ENCODE data around the gene TMSB4X. TPM values are rescaled to one million over a fixed set of nuclear protein-coding genes. Genes with fewer than 3 reads are reported as not detected.
"Not testable (repeated sequence)": the region's sequence is repeated elsewhere in the genome, so short reads cannot be mapped to it uniquely, and the experiment has no call there.

The TMSB4X gene
- total and polyA plus RNA-seq, 2 of the 13 experiments (the other 11 are each of a cell fraction or from before 2014, with no cell fraction given), result 10.5 to 29.6 TPM

GRCh38 chrX:12936947-12937346 is 38.0 kb upstream of the TMSB4X start (continued):
- no peak for TF ChIP-seq ZFP91 (CRISPR knock-in tag; IDR thresholded peaks at IDR 0.05; ENCODE audit: borderline replicate concordance)
- TF ChIP-seq ATAD3A (CRISPR knock-in tag; IDR thresholded peaks at IDR 0.05), result no peak
- TF ChIP-seq ZNF670 (CRISPR knock-in tag; IDR thresholded peaks at IDR 0.05; ENCODE audit: borderline replicate concordance), result no peak
- TF ChIP-seq MLLT10 (CRISPR knock-in tag; IDR thresholded peaks at IDR 0.05), result no peak
- TF ChIP-seq RBFOX2 (IDR thresholded peaks at IDR 0.05; ENCODE audit: low read depth, low read length), result no peak
- no peak for TF ChIP-seq ZNF407 (CRISPR knock-in tag; IDR thresholded peaks at IDR 0.05; ENCODE audit: not compliant biosample characterization)
- TF ChIP-seq ZNF18 (CRISPR knock-in tag; IDR thresholded peaks at IDR 0.05; ENCODE audit: insufficient replicate concordance), result no peak
- TF ChIP-seq PHB2 (IDR thresholded peaks at IDR 0.05; ENCODE audit: partially characterized antibody), result no peak
- TF ChIP-seq ZMYM2 (CRISPR knock-in tag; IDR thresholded peaks at IDR 0.05), result no peak
- no peak for TF ChIP-seq ZSCAN9 (CRISPR knock-in tag; IDR thresholded peaks at IDR 0.05; ENCODE audit: borderline replicate concordance)

- H2AFZ ChIP-seq (ENCODE audit: low read length); H3K4me1 ChIP-seq (ENCODE audit: insufficient read depth, low read length); H3K36me3 ChIP-seq (replicated peaks in 1 of 2; ENCODE audit: control insufficient read depth in 1 of 2, insufficient read depth in 2 of 2, low read length in 2 of 2); BruUV-seq (replicated peaks); DNase-seq (ENCODE audit: low spot score); in situ Hi-C loops (cut with HindIII; ENCODE audit: extremely low pct_ligation_motif_present, low pct_unique_long_range_greater_than_20kb); FAIRE-seq; H3K9ac ChIP-seq (ENCODE audit: insufficient read depth, low read depth, low read length); intact Hi-C loops (cut with micrococcal nuclease; ENCODE audit: unreplicated experiment); ATAC-seq; H3K4me3 ChIP-seq (replicated peaks in 1 of 3; ENCODE audit: insufficient read depth in 1 of 3, low read depth in 2 of 3, low read length in 3 of 3); CTCF ChIA-PET (ENCODE audit: low intra/inter-chr PET ratio, low total read pairs); H3K27me3 ChIP-seq (ENCODE audit: control insufficient read depth in 1 of 2, insufficient read depth in 2 of 2, low read length in 2 of 2); H3K27ac ChIP-seq (ENCODE audit: extremely low read length, insufficient read depth, low read length); H3K4me2 ChIP-seq (ENCODE audit: low read depth, low read length); POLR2A ChIA-PET; H3K9me3 ChIP-seq (ENCODE audit: low read length); H4K20me1 ChIP-seq (ENCODE audit: insufficient read depth, low read length); H3K79me2 ChIP-seq (ENCODE audit: insufficient read depth, low read length): not testable (repeated sequence)
- 50% methylated on average over 4 of the region's 9 CpGs for WGBS (ENCODE audit: low lambda C conversion rate)
Observed at GRCh38 chrX:12940471-12940870, 34.4 kb upstream of the TMSB4X start.
